HepG2 (cell line): ENCODE data around the gene COA1. TPM values are rescaled to one million over a fixed set of nuclear protein-coding genes. Genes with fewer than 3 reads are reported as not detected.

Experiments
- ATAC-seq: fragments of 200-7000 bp; cut with Tn5 transposase; 3 replicates; pipeline ENCODE4 v1.9.1; 2020; ENCODE audit warnings: mild to moderate bottlenecking, moderate library complexity
- BruUV-seq: library from RNA; stranded (reverse); fragments of 400-500 nt; replicated peaks from 2 replicates; lab custom pipeline; 2021; lab: Mats Ljungman, UMichigan
- CTCF ChIA-PET: fragments of 300-600 bp; formaldehyde crosslinking; extraction: SDS; loops from one replicate; lab custom pipeline; 2021; ENCODE audit warnings: low total read pairs, inconsistent platforms, low intra/inter-chr PET ratio; lab: Yijun Ruan, JAX
- POLR2A ChIA-PET: fragments of 350-600 bp; sonication (Branson Sonifier 250); formaldehyde crosslinking; loops from one replicate; lab custom pipeline; 2020; ENCODE audit warnings: antibody characterized with exemption, inconsistent platforms; lab: Yijun Ruan, JAX
- DNase-seq: peaks from one replicate; pipeline ENCODE4 v3.0.0-alpha.2; 2015; ENCODE audit warnings: low spot score
- FAIRE-seq: peaks from 3 replicates; lab custom pipeline; 2011; peaks lifted over from hg19 to GRCh38; lab: Jason Lieb, UNC
- H2AFZ ChIP-seq: one replicate; pipeline ENCODE4 v1.6.1; 2011; ENCODE audit warnings: low read length, inconsistent platforms
- H3K27ac ChIP-seq: fragments of 300-600 bp; 3 replicates; pipeline ENCODE4 v1.8.0; 2011; ENCODE audit warnings: mixed run types, mild to moderate bottlenecking, mixed read lengths, low read length, inconsistent platforms; ENCODE audit not compliant: insufficient read depth; ENCODE audit errors: extremely low read length
- H3K27me3 ChIP-seq, 2 experiments: fragments of 200-600 bp in 1 of 2; 2 replicates in 1 of 2; 3 replicates in 1 of 2; pipeline versions ENCODE4 v1.6.0 to v1.8.0; 2011; ENCODE audit warnings: low read length in 2 of 2, mild to moderate bottlenecking in 2 of 2, moderate library complexity in 2 of 2, inconsistent platforms in 1 of 2; ENCODE audit not compliant: insufficient read depth in 2 of 2, control insufficient read depth in 1 of 2
- H3K36me3 ChIP-seq, 2 experiments: fragments of 200-600 bp in 1 of 2; replicated peaks in 1 of 2; 2 replicates in 1 of 2; 3 replicates in 1 of 2; pipeline versions ENCODE4 v1.5.1 to v1.8.0; 2011; ENCODE audit warnings: low read length in 2 of 2, inconsistent platforms in 1 of 2; ENCODE audit not compliant: insufficient read depth in 2 of 2, control insufficient read depth in 1 of 2
- H3K4me1 ChIP-seq: 2 replicates; pipeline ENCODE4 v1.5.1; 2012; ENCODE audit warnings: low read length, inconsistent platforms; ENCODE audit not compliant: insufficient read depth
- H3K4me2 ChIP-seq: 2 replicates; pipeline ENCODE4 v1.6.0; 2011; ENCODE audit warnings: low read depth, low read length, inconsistent platforms
- H3K4me3 ChIP-seq, 3 experiments: fragments of 200-600 bp in 1 of 3; sonication (generic), shearing (Covaris generic) in 1 of 3; replicated peaks in 1 of 3; 2 replicates each; pipeline ENCODE4 v1.5.1; 2011 to 2016; ENCODE audit warnings: low read length in 3 of 3, inconsistent platforms in 2 of 3, low read depth in 2 of 3, mild to moderate bottlenecking in 2 of 3, control low read depth in 1 of 3, mixed read lengths in 1 of 3; ENCODE audit not compliant: insufficient read depth in 1 of 3
- H3K79me2 ChIP-seq: one replicate; pipeline ENCODE4 v1.6.1; 2011; ENCODE audit warnings: low read length, inconsistent platforms; ENCODE audit not compliant: insufficient read depth
- H3K9ac ChIP-seq: 2 replicates; pipeline ENCODE4 v1.6.0; 2011; ENCODE audit warnings: mild to moderate bottlenecking, low read depth, low read length, inconsistent platforms; ENCODE audit not compliant: insufficient read depth
- H3K9me3 ChIP-seq: 2 replicates; pipeline ENCODE4 v1.5.1; 2012; ENCODE audit warnings: mild to moderate bottlenecking, low read length
- H4K20me1 ChIP-seq: 2 replicates; pipeline ENCODE4 v1.6.0; 2011; ENCODE audit warnings: inconsistent platforms, mild to moderate bottlenecking, low read length, moderate library complexity; ENCODE audit not compliant: insufficient read depth
- FOSL2 ChIP-seq: sonication (generic); formaldehyde crosslinking; IDR thresholded peaks from 2 replicates; pipeline ENCODE4 v1.4.0; 2020; ENCODE audit warnings: missing genetic modification reagents
- HES4 ChIP-seq: sonication (generic); formaldehyde crosslinking; IDR thresholded peaks from 2 replicates; pipeline ENCODE4 v1.9.0; 2021; ENCODE audit warnings: mild to moderate bottlenecking, missing genetic modification reagents, borderline replicate concordance
- MAFG ChIP-seq: sonication (generic); formaldehyde crosslinking; IDR thresholded peaks from 2 replicates; pipeline ENCODE4 v1.5.1; 2020; ENCODE audit warnings: mild to moderate bottlenecking, missing genetic modification reagents
- MXI1 ChIP-seq: IDR thresholded peaks from 3 replicates; pipeline ENCODE4 v1.6.1; 2012; ENCODE audit warnings: low read depth, low read length, inconsistent platforms, borderline replicate concordance
- ZMYM3 ChIP-seq: sonication (generic); formaldehyde crosslinking; IDR thresholded peaks from 2 replicates; pipeline ENCODE4 v1.5.1; 2020; ENCODE audit warnings: mild to moderate bottlenecking, missing genetic modification reagents
- ZNF235 ChIP-seq: sonication (generic); formaldehyde crosslinking; IDR thresholded peaks from 2 replicates; pipeline ENCODE4 v1.8.1; 2023; ENCODE audit warnings: mild to moderate bottlenecking, missing genetic modification reagents, borderline replicate concordance
- ZNF75D ChIP-seq: sonication (generic); formaldehyde crosslinking; IDR thresholded peaks from 2 replicates; pipeline ENCODE4 v1.8.1; 2023; ENCODE audit warnings: missing genetic modification reagents, mild to moderate bottlenecking, borderline replicate concordance
- ZNF770 ChIP-seq: sonication (generic); formaldehyde crosslinking; IDR thresholded peaks from 2 replicates; pipeline ENCODE4 v1.5.0; 2020; ENCODE audit warnings: mild to moderate bottlenecking, missing genetic modification reagents
- WGBS: methylation state at CpG from one replicate; pipeline ENCODE4 v1.1.6; 2017; ENCODE audit warnings: low lambda C conversion rate; 5-methylcytosine and 5-hydroxymethylcytosine counted together
- in situ Hi-C: cut with HindIII; loops from 2 replicates; pipeline ENCODE4 v1.10.0; 2017; ENCODE audit warnings: low pct_unique_long_range_greater_than_20kb; ENCODE audit not compliant: extremely low pct_ligation_motif_present
- intact Hi-C: fragments of 100-400 bp; cut with micrococcal nuclease; formaldehyde crosslinking; loops from one replicate; pipeline ENCODE4 v1.10.0; 2022; ENCODE audit not compliant: unreplicated experiment
- polyA plus RNA-seq, 8 experiments: library from polyadenylated mRNA; depleted of rRNA in 3 of 8; stranded (reverse) in 7 of 8; unstranded in 1 of 8; fragments of >200 nt; fragmentation: Illumina TruSeq in 4 of 8; extraction: Trizol in 4 of 8; gene quantifications; 2 replicates each; pipeline versions ENCODE4 v1.2.1 to v1.2.3, GENCODE V29; 2011 to 2016; ENCODE audit warnings: low read depth in 4 of 8, missing spikeins in 1 of 8, mixed read lengths in 1 of 8; ENCODE audit not compliant: insufficient read depth in 1 of 8
- total RNA-seq, 5 experiments: library from RNA; depleted of rRNA; stranded (reverse); fragments of >200 nt; fragmentation: Illumina TruSeq; extraction: Trizol; gene quantifications; 2 replicates each; pipeline ENCODE4 v1.2.3, GENCODE V29; 2016; ENCODE audit warnings: low read depth in 1 of 5

Gene COA1
- total and polyA plus RNA-seq, 2 of the 13 experiments (the other 11 are each of a cell fraction or from before 2014, with no cell fraction given): 33.2 to 65.7 TPM

- H3K9ac ChIP-seq: 0 out of 2 replicates have a peak overlapping the region, but pooled peaks have one; percentile 23
- intact Hi-C loops: no loop called here
- no peaks in the 10 kb centered on the region for H4K20me1 ChIP-seq
- ChIA-PET CTCF (no interaction called here), POLR2A (interaction anchor here (1.2 to 3.2 kb wide), 5 partner anchors 10 to 39 kb away, joined by 4 to 28 read pairs (median 8); partner anchors contain the start of genes BLVRA and COA1)
- H2AFZ ChIP-seq: no peak overlapping the region
- H3K27me3 ChIP-seq: no peaks in the 10 kb centered on the region
- H3K79me2 ChIP-seq: peaks cover 8% of the 10 kb centered on the region
- ATAC-seq: no peak
- BruUV-seq: no TSS peak
- FAIRE-seq: no peak
- no peak overlapping the region for H3K4me3 ChIP-seq
- in situ Hi-C loops: no loop called here
- TF ChIP-seq HES4 (no peak), ZMYM3 (CRISPR knock-in tag) (peak; percentile 60; the same call in 1 of the 2 replicates), ZNF75D (CRISPR knock-in tag) (no peak), MXI1 (no peak), MAFG (CRISPR knock-in tag) (no peak), ZNF235 (CRISPR knock-in tag) (no peak), FOSL2 (CRISPR knock-in tag) (peak; percentile 82), ZNF770 (CRISPR knock-in tag) (peak; percentile 98)
- 0 out of 2 replicates have a peak overlapping the region, but pooled peaks have one; percentile 59 for H3K4me2 ChIP-seq
- peak; percentile 30 for DNase-seq
- peaks cover 79% of the 10 kb centered on the region for H3K4me1 ChIP-seq
- H3K27ac ChIP-seq: peak overlapping the region; percentile 93
- peaks cover 1 to 9% of the 10 kb centered on the region in 2 experiments; a peak in 3 of 5 replicates for H3K36me3 ChIP-seq
- 86% methylated on average over 4 of the region's 4 CpGs for WGBS
- H3K9me3 ChIP-seq: no peaks in the 10 kb centered on the region
These were observed 39.6 kb upstream of the COA1 start for GRCh38 chr7:43768887-43769272.
